Retinal pigment epithelial cell (primary cell): ENCODE measurements around the gene DIDO1.

Source experiments
- DNase-seq: peaks from one replicate; pipeline ENCODE4 v3.0.0-alpha.2; 2010; ENCODE audit warnings: low read depth
- H3K4me3 ChIP-seq: 2 replicates; pipeline ENCODE4 v1.5.1; 2011; ENCODE audit warnings: mild to moderate bottlenecking, low read length, control low read depth, moderate library complexity
- TF ChIP-seq, protein P1 (sequence below): conservative IDR thresholded peaks from 2 replicates; pipeline ENCODE4 v1.5.1; 2011; ENCODE audit warnings: low read depth, low read length, control low read depth, inconsistent platforms

Gene DIDO1

DNA sequence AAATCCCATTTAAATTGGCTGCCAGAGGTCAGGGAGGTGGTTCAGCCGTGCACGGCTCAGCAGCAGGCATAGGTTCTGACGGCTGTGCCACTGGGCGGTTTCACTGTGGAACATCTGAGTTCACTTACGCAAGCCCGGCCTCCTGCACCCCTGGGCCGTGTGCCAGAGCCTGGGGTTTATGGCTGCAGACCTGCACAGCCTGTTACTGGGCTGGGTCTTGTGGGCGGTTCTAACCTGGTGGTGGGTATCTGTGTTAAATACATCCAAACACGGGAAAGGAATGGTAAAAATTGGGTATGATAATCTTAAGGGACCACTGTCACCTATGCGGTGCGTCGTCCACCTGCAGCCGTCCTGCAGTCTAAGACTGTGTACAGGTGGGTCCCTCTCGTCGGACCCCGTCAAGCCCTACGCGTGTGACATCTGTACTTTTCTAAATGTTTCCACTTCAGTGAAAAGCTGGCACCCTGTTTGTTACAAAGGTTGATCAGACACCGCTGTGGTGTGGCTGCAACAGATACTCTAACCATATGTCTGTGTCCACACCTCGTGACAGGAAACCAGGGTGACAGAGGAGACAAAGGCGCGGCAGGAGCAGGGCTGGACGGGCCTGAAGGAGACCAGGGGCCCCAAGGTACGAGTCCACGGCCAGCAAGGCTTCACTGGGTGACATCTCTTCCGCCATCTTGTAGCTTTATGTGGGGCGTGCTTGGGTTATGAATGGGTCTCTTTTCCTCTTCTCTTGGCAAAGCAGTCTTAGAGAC is 88.0 kb downstream of the DIDO1 start:
- TF ChIP-seq, protein P1, sequence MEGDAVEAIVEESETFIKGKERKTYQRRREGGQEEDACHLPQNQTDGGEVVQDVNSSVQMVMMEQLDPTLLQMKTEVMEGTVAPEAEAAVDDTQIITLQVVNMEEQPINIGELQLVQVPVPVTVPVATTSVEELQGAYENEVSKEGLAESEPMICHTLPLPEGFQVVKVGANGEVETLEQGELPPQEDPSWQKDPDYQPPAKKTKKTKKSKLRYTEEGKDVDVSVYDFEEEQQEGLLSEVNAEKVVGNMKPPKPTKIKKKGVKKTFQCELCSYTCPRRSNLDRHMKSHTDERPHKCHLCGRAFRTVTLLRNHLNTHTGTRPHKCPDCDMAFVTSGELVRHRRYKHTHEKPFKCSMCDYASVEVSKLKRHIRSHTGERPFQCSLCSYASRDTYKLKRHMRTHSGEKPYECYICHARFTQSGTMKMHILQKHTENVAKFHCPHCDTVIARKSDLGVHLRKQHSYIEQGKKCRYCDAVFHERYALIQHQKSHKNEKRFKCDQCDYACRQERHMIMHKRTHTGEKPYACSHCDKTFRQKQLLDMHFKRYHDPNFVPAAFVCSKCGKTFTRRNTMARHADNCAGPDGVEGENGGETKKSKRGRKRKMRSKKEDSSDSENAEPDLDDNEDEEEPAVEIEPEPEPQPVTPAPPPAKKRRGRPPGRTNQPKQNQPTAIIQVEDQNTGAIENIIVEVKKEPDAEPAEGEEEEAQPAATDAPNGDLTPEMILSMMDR: no peak
- peak; percentile 87 for DNase-seq
- H3K4me3 ChIP-seq: no peak overlapping the region

DNA sequence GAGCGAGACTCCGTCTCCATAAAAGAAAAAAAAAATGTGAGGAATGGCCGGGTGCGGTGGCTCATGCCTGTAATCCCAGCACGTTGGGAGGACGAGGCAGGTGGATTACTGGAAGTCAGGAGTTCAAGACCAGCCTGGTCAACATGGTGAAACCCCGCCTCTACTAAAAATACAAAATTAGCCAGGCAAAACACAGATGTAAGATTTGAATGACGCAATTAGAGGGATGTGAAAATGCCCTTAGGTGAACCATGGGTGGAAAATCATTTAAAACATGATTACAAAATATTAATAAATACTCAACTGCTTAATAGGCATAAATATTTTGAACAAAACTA is 88.5 kb downstream of the DIDO1 start:
- no peak overlapping the region for H3K4me3 ChIP-seq
- TF ChIP-seq, protein P1: no peak
- no peak for DNase-seq

DNA sequence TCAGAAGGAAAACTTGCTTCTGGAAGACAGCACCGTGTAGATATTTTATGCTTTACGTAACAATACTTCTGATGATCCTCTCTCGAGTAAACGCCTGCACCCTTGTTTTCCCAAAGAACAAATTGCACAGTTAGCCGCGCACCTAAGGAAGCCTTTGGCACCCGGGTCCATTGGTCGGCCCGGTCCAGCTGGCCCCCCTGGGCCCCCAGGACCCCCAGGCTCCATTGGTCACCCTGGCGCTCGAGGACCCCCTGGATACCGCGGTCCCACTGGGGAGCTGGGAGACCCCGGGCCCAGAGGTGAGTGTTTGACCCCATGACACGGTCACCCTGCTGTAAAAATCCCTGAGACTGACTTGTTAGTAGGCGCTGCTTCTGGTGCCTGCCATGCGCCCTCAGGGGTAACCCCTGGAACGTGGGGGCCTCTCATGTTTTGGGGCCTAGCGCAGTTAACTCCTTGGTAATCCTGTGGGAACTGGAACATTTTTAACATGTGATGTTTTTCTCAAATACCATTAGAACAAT is 89.3 kb downstream of the DIDO1 start:
- no peak for DNase-seq
- TF ChIP-seq, protein P1: no peak
- no peak overlapping the region for H3K4me3 ChIP-seq

DNA sequence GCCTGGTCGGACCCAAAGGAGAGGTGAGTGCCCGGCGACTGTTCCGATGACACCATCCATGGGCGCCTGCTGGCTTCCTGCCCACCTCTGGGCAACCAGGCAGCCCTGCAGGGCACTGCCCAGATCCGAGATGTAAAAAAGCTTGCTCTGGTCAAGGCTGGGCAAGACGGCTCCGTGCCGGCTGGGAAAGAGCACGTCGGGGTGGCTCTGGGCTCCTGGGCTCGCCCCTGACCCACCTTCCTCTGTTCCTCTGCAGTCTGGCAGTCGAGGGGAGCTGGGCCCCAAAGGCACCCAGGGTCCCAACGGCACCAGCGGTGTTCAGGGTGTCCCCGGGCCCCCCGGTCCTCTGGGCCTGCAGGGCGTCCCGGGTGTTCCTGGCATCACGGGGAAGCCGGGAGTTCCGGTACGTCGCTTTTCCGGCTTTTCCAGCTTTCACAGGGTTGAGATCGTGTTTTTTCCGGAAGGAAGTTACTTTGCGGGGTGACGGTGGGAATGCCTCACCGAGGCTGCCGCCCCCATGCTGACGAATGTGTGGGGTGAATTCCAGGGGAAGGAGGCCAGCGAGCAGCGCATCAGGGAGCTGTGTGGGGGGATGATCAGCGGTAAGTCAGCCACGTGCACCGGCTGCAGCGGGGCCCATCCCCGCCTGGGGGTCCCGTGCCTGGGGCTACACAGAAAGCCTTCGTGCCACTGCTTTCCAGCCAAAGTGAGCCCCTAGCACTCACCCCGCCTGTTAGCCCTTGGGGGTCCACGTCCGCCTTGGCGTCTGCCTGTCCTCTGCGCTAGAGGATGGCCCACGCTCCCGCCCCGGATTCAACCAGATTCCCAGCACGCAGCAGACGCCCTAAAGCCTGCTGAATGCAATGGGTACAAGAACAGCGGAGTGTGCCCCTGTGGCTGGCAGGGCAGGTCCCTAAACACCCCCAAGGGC is 90.1 kb downstream of the DIDO1 start:
- DNase-seq: no peak
- TF ChIP-seq, protein P1: no peak
- H3K4me3 ChIP-seq: no peak overlapping the region

DNA sequence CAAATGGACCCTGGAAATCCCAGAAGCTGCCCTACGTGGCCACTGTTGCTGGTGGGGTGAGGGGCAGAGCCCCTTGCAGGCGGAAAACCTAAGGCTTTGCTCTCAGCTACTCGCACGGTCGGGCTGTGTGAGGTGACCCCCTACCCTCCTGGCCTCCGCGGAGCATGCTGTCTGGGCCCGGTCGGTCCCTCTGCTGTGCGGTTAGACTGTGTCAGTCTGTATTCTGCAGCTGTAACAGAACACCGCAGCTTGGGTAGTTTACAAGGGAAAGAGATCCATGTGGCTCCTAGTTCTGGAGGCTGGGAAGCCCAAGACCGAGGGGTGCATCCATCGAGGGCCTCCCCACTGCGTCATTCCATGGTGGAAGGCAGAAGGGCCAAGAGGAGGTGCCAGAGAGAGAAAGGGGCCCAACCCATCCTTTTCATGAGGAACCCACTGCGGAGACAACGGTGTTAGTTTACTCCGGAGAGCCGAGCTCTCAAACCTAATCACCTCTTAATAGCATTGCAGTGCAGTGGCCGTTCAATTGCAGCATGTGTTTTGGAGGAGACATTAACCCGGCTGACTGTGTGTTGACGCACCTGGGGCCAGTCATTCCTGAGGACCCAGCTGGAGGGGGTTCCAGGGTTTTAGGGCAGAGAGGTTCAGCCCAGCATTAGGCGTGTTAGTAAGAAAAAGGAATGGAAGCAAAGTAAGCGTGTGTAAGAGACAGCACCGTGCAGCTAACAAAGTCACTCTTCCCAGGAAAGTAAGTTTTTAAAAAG is 91.2 kb downstream of the DIDO1 start:
- DNase-seq: no peak

DNA sequence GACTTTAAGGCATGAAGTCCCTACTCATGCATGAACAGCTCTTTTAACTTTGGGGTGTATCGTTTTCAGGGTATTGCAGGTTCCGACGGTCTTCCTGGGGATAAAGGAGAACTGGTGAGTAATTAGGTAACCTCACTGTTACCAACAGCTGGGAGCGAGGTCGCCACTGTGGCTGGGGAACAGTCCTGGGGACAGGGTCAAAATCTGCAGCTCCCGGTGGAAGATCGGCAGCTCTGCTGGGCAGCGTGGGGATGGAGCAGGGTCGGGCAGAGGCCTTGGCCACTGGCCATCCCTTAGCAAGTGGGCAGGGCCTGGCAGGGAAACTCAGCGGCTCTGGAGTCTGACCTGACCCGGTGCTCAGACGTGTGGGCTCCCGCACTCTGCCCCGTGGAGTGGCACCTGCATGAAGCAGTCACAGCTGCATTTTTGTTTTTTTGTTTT is 93.3 kb downstream of the DIDO1 start:
- H3K4me3 ChIP-seq: no peak overlapping the region
- TF ChIP-seq, protein P1: no peak
- DNase-seq: no peak

More for the DNA sequence above, 91.2 kb downstream of the DIDO1 start:
- H3K4me3 ChIP-seq: no peak overlapping the region
- TF ChIP-seq, protein P1: no peak
